ENCODE results near the gene FAM83F.

The FAM83F gene

DNA sequence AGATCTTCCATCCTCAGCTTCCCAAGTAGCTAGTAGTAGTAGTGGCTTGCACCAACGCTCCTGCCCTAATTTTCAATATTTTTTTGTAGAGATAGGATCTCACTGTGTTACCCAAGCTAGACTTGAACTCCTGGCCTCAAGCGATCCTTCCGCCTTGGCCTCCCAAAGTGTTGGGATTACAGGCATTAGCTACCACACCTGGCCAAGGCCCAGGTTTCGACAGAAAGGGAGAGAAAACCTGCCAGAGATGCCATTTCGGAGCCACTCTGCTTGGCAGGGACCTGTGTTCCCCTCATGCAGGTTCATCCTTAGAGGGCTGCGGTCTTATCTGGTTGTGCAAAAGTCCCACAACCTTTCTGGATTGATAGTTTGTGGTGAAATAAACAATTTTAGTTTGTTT is 41.4 kb downstream of the FAM83F start:
- no peaks in the 10 kb centered on the region for H3K36me3 ChIP-seq
- TF ChIP-seq, protein P1, sequence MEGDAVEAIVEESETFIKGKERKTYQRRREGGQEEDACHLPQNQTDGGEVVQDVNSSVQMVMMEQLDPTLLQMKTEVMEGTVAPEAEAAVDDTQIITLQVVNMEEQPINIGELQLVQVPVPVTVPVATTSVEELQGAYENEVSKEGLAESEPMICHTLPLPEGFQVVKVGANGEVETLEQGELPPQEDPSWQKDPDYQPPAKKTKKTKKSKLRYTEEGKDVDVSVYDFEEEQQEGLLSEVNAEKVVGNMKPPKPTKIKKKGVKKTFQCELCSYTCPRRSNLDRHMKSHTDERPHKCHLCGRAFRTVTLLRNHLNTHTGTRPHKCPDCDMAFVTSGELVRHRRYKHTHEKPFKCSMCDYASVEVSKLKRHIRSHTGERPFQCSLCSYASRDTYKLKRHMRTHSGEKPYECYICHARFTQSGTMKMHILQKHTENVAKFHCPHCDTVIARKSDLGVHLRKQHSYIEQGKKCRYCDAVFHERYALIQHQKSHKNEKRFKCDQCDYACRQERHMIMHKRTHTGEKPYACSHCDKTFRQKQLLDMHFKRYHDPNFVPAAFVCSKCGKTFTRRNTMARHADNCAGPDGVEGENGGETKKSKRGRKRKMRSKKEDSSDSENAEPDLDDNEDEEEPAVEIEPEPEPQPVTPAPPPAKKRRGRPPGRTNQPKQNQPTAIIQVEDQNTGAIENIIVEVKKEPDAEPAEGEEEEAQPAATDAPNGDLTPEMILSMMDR (IDR thresholded peaks at IDR 0.05), result no peak
- H3K4me3 ChIP-seq (ENCODE audit: low read depth in 1 of 2, low read length in 1 of 2), result no peak overlapping the region
- H3K4me1 ChIP-seq (ENCODE audit: control insufficient read depth in 1 of 2, insufficient read depth in 1 of 2, low read depth in 1 of 2, low read length in 1 of 2), result no peaks in the 10 kb centered on the region
- no peak overlapping the region for H3K27ac ChIP-seq
- H3K27me3 ChIP-seq, result peaks cover 40% of the 10 kb centered on the region
- H3K9me3 ChIP-seq, result no peaks in the 10 kb centered on the region

DNA sequence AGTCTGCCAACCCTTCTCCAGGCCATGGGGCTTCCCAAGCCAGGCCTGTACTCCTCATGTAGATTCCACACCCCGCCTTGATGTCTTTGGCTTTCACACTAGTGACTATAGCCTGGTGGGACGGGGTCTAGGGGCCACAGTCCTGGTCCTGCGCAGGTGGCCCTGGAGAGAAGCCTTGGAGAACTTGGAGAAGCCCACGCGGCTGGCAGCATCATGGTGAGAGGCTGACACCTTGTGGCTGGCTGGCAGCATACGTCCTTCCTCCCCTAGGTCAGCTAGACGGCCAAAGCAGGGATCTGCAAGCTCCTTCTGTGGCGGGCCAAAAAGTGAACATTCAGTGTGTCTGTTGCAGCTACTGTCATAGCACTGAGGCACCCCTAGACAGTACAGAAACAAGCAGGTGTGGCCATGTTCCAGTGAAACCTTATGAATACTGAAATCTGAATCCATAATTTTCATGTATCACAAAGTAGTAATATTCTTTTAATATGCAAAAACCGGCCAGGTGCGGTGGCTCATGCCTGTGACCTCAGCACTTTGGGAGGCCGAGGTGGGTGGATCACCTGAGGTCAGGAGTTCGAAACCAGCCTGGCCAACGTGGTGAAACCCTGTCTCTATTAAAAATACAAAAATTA is 42.0 kb downstream of the FAM83F start:
- TF ChIP-seq, protein P1 (IDR thresholded peaks at IDR 0.05), result no peak
- Histone ChIP-seq H3K9me3 (no peaks in the 10 kb centered on the region), H3K4me1 (ENCODE audit: control insufficient read depth in 1 of 2, insufficient read depth in 1 of 2, low read depth in 1 of 2, low read length in 1 of 2) (no peaks in the 10 kb centered on the region), H3K4me3 (ENCODE audit: low read depth in 1 of 2, low read length in 1 of 2) (no peak overlapping the region), H3K36me3 (no peaks in the 10 kb centered on the region), H3K27ac (no peak overlapping the region), H3K27me3 (peaks cover 45% of the 10 kb centered on the region)

DNA sequence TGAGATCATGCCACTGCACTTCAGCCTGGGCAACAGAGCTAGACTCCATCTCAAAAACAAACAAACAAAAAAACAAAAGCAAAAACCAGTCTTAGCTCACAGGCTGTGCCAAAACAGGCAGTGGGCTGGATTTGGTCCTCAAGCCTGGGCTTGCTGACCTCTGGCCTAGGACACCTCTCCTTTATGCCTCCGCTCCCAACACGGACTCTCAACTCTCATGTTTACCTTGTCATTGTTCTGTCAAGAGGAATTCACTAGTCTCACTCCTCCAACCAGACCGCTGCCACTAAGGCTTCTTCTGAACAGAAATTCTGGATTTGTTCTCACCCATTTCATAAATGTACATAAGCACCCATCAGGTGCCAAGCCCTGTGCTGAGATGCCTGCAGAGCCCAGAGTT is 42.6 kb downstream of the FAM83F start:
- no peaks in the 10 kb centered on the region for H3K36me3 ChIP-seq
- TF ChIP-seq, protein P1 (IDR thresholded peaks at IDR 0.05), result no peak
- no peaks in the 10 kb centered on the region for H3K4me1 ChIP-seq (ENCODE audit: control insufficient read depth in 1 of 2, insufficient read depth in 1 of 2, low read depth in 1 of 2, low read length in 1 of 2)
- no peak overlapping the region for H3K4me3 ChIP-seq (ENCODE audit: low read depth in 1 of 2, low read length in 1 of 2)
- peaks cover 51% of the 10 kb centered on the region for H3K27me3 ChIP-seq
- H3K27ac ChIP-seq, result no peak overlapping the region
- H3K9me3 ChIP-seq, result no peaks in the 10 kb centered on the region

DNA sequence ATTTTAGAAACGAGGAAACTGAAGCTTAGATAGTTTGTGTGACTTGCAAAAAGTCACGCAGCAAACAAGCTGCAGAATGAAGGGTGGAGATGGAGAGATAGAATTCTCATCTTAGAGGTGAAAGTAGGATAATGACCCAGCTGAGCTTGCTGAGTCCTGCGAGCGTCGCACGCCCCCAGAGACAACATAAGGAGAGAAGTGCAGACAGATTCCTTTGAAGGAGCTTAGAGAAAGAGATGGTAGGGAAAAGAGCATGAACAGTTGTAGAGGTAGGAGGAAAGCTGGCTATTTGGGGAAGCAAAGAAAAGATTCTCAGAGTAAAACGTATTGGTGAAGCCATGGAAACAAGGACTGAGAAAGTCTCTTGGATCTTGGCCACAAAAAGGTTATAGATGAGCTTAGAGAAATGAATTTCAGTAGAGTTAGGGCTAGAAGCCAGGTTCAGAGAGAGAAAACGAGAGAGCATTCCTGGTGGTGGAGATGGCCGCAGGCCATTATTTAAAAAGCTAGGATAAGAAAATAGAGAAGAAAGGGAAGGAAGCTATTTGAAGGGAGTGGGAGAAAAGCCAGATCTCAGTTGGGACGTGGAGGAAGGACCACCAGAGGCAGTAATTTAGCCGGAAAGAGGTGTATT is 44.8 kb downstream of the FAM83F start:
- Histone ChIP-seq H3K27ac (no peak overlapping the region), H3K9me3 (no peaks in the 10 kb centered on the region), H3K27me3 (peaks cover 58% of the 10 kb centered on the region), H3K4me1 (ENCODE audit: control insufficient read depth in 1 of 2, insufficient read depth in 1 of 2, low read depth in 1 of 2, low read length in 1 of 2) (peaks cover 6 to 7% of the 10 kb centered on the region in 2 experiments), H3K4me3 (ENCODE audit: low read depth in 1 of 2, low read length in 1 of 2) (no peak overlapping the region), H3K36me3 (no peaks in the 10 kb centered on the region)
- TF ChIP-seq, protein P1 (IDR thresholded peaks at IDR 0.05), result no peak

DNA sequence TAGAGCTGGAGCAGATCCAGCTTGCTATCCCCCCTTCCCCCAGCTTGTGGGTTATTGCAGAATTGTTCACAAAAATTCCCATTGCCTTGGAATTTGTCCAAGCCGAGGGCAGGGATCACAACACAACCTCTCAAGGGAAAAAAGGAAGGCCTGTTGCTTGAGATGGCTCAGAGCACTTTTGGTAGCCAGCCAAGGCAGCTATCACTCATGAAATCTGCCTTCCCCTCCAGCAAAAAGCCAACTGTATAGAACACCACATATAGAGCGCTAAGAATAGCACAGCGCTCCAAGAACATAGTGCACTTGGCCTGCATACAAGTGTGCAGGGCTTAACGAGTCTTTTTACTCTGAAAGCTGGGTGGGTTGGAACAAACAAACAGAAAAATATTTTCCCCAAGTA is 46.2 kb downstream of the FAM83F start:
- Histone ChIP-seq H3K36me3 (no peaks in the 10 kb centered on the region), H3K4me3 (ENCODE audit: low read depth in 1 of 2, low read length in 1 of 2) (no peak overlapping the region), H3K27me3 (peaks cover 58% of the 10 kb centered on the region), H3K4me1 (ENCODE audit: control insufficient read depth in 1 of 2, insufficient read depth in 1 of 2, low read depth in 1 of 2, low read length in 1 of 2) (peaks cover 11 to 14% of the 10 kb centered on the region in 2 experiments), H3K27ac (no peak overlapping the region), H3K9me3 (no peaks in the 10 kb centered on the region)
- TF ChIP-seq, protein P1 (IDR thresholded peaks at IDR 0.05), result no peak
